ENCODE measurements around the gene ZRANB3. TPM values are rescaled to one million over a fixed set of nuclear protein-coding genes. Genes with fewer than 3 reads are reported as not detected.
A peak's percentile ranks its signal among the peaks of the same experiment; 100 is the strongest.

ZRANB3 gene
- total RNA-seq, 1 donor from 2014 or later: 3.7 TPM

- intact Hi-C loops (cut with DNase I): no loop called here
- Histone ChIP-seq H3K4me1 (no peaks in the 10 kb centered on the region), H3K27me3 (ENCODE audit: low read depth) (no peaks in the 10 kb centered on the region), H3K36me3 (peaks cover 40% of the 10 kb centered on the region), H3K9me3 (no peaks in the 10 kb centered on the region), H3K4me3 (no peak overlapping the region), H3K27ac (no peak overlapping the region)
- DNase-seq: no peak
- no peak for ATAC-seq
- no peak for TF ChIP-seq CTCF (IDR thresholded peaks at IDR 0.05)
Observed at GRCh38 chr2:135174810-135175093, 356.3 kb downstream of the ZRANB3 start.

- Histone ChIP-seq H3K36me3 (peaks cover 45% of the 10 kb centered on the region), H3K27me3 (ENCODE audit: low read depth) (no peaks in the 10 kb centered on the region), H3K9me3 (no peaks in the 10 kb centered on the region), H3K27ac (no peak overlapping the region), H3K4me3 (no peak overlapping the region), H3K4me1 (no peaks in the 10 kb centered on the region)
- intact Hi-C loops (cut with DNase I): no loop called here
- no peak for TF ChIP-seq CTCF (IDR thresholded peaks at IDR 0.05)
- ATAC-seq (peak; percentile 23 to 26), DNase-seq (no peak)
Observed at GRCh38 chr2:135174049-135174809, 356.8 kb downstream of the ZRANB3 start.

- intact Hi-C loops (cut with DNase I): no loop called here
- Histone ChIP-seq H3K4me3 (no peak overlapping the region), H3K36me3 (peaks cover 70% of the 10 kb centered on the region), H3K4me1 (no peaks in the 10 kb centered on the region), H3K27me3 (ENCODE audit: low read depth) (no peaks in the 10 kb centered on the region), H3K27ac (no peak overlapping the region), H3K9me3 (no peaks in the 10 kb centered on the region)
- no peak for DNase-seq
- ATAC-seq: no peak
- TF ChIP-seq CTCF (IDR thresholded peaks at IDR 0.05): no peak
Observed at GRCh38 chr2:135169900-135170753, 360.9 kb downstream of the ZRANB3 start.

GRCh38 chr2:135168204-135168856, 362.7 kb downstream of the ZRANB3 start:
- no peak overlapping the region for H3K27ac ChIP-seq
- no peak for TF ChIP-seq CTCF (IDR thresholded peaks at IDR 0.05)
- intact Hi-C loops (cut with DNase I): no loop called here
- ATAC-seq (no peak), DNase-seq (no peak)
- no peaks in the 10 kb centered on the region for H3K27me3 ChIP-seq (ENCODE audit: low read depth)
- H3K4me3 ChIP-seq: no peak overlapping the region
- peaks cover 84% of the 10 kb centered on the region for H3K36me3 ChIP-seq
- H3K4me1 ChIP-seq: no peaks in the 10 kb centered on the region
- H3K9me3 ChIP-seq: no peaks in the 10 kb centered on the region

GRCh38 chr2:135167273-135167672, 363.7 kb downstream of the ZRANB3 start:
- H3K4me3 ChIP-seq: no peak overlapping the region
- H3K9me3 ChIP-seq: no peaks in the 10 kb centered on the region
- no peaks in the 10 kb centered on the region for H3K4me1 ChIP-seq
- intact Hi-C loops (cut with DNase I): no loop called here
- H3K27ac ChIP-seq: no peak overlapping the region
- ATAC-seq (no peak), DNase-seq (no peak)
- H3K27me3 ChIP-seq (ENCODE audit: low read depth): no peaks in the 10 kb centered on the region
- TF ChIP-seq CTCF (IDR thresholded peaks at IDR 0.05): no peak
- peaks cover 89% of the 10 kb centered on the region for H3K36me3 ChIP-seq
